HUES48 (cell line): ENCODE results near the gene NLRP5.
"Not testable (repeated sequence)": the region's sequence is repeated elsewhere in the genome, so short reads cannot be mapped to it uniquely, and the experiment has no call there.

Experiments used
- H3K27ac ChIP-seq: one replicate; pipeline ENCODE4 v1.7.0; 2013; ENCODE audit warnings: low read depth, low read length, inconsistent platforms
- H3K27me3 ChIP-seq: 2 replicates; pipeline ENCODE4 v1.6.1; 2013; ENCODE audit warnings: mild to moderate bottlenecking, low read length; ENCODE audit not compliant: control insufficient read depth, insufficient read depth
- H3K36me3 ChIP-seq: 2 replicates; pipeline ENCODE4 v1.6.1; 2013; ENCODE audit warnings: low read length; ENCODE audit not compliant: control insufficient read depth, insufficient read depth
- H3K4me1 ChIP-seq: 2 replicates; pipeline ENCODE4 v1.6.1; 2013; ENCODE audit warnings: mild to moderate bottlenecking, low read length; ENCODE audit not compliant: control insufficient read depth, insufficient read depth
- H3K4me3 ChIP-seq: 2 replicates; pipeline ENCODE4 v1.5.1; 2013; ENCODE audit warnings: mild to moderate bottlenecking, low read depth, low read length
- H3K9ac ChIP-seq: 2 replicates; pipeline ENCODE4 v1.6.1; 2013; ENCODE audit warnings: mild to moderate bottlenecking, low read depth, low read length, moderate library complexity
- H3K9me3 ChIP-seq: 2 replicates; pipeline ENCODE4 v1.6.1; 2013; ENCODE audit warnings: low read length; ENCODE audit not compliant: control insufficient read depth, insufficient read depth

Gene NLRP5

GRCh38 chr19:56098731-56099568 lies 112.4 kb downstream of the NLRP5 start:
- H3K27me3 ChIP-seq, result no peaks in the 10 kb centered on the region
- no peak overlapping the region for H3K4me3 ChIP-seq
- H3K4me1 ChIP-seq, result no peaks in the 10 kb centered on the region
- H3K9me3 ChIP-seq, result no peaks in the 10 kb centered on the region
- no peak overlapping the region for H3K27ac ChIP-seq
- peaks cover 61% of the 10 kb centered on the region for H3K36me3 ChIP-seq
- H3K9ac ChIP-seq, result no peak overlapping the region

- Histone ChIP-seq H3K4me1 (no peaks in the 10 kb centered on the region), H3K27me3 (no peaks in the 10 kb centered on the region), H3K9me3 (no peaks in the 10 kb centered on the region), H3K27ac (no peak overlapping the region), H3K36me3 (peaks cover 60% of the 10 kb centered on the region), H3K9ac (no peak overlapping the region), H3K4me3 (no peak overlapping the region)
These were observed 113.3 kb downstream of the NLRP5 start for GRCh38 chr19:56099638-56100539.

GRCh38 chr19:56101095-56101494 lies 114.5 kb downstream of the NLRP5 start:
- Histone ChIP-seq H3K4me1 (peaks cover 6% of the 10 kb centered on the region), H3K27me3 (no peaks in the 10 kb centered on the region), H3K9ac (no peak overlapping the region), H3K9me3 (no peaks in the 10 kb centered on the region), H3K36me3 (peaks cover 49% of the 10 kb centered on the region), H3K27ac (no peak overlapping the region), H3K4me3 (no peak overlapping the region)

GRCh38 chr19:56101746-56102535 lies 115.4 kb downstream of the NLRP5 start:
- Histone ChIP-seq H3K27me3 (no peaks in the 10 kb centered on the region), H3K4me3 (no peak overlapping the region), H3K9me3 (no peaks in the 10 kb centered on the region), H3K27ac (no peak overlapping the region), H3K36me3 (peaks cover 49% of the 10 kb centered on the region), H3K4me1 (peaks cover 13% of the 10 kb centered on the region), H3K9ac (no peak overlapping the region)

GRCh38 chr19:56103027-56103614 lies 116.5 kb downstream of the NLRP5 start:
- Histone ChIP-seq H3K9me3 (no peaks in the 10 kb centered on the region), H3K36me3 (peaks cover 42% of the 10 kb centered on the region), H3K9ac (no peak overlapping the region), H3K27me3 (no peaks in the 10 kb centered on the region), H3K27ac (no peak overlapping the region), H3K4me3 (no peak overlapping the region), H3K4me1 (peaks cover 13% of the 10 kb centered on the region)

- Histone ChIP-seq H3K27ac (no peak overlapping the region), H3K36me3 (peaks cover 32% of the 10 kb centered on the region), H3K4me3 (no peak overlapping the region), H3K4me1 (peaks cover 25% of the 10 kb centered on the region), H3K27me3 (no peaks in the 10 kb centered on the region), H3K9ac (no peak overlapping the region), H3K9me3 (no peaks in the 10 kb centered on the region)
These were observed 117.8 kb downstream of the NLRP5 start for GRCh38 chr19:56104423-56104822.

- Histone ChIP-seq H3K9ac (no peak overlapping the region), H3K27ac (peak overlapping the region; percentile 67), H3K4me1 (peaks cover 26% of the 10 kb centered on the region), H3K27me3 (no peaks in the 10 kb centered on the region), H3K4me3 (no peak overlapping the region), H3K36me3 (peaks cover 27% of the 10 kb centered on the region), H3K9me3 (no peaks in the 10 kb centered on the region)
These were observed 118.6 kb downstream of the NLRP5 start for GRCh38 chr19:56105090-56105701.

- not testable (repeated sequence) for H3K4me3 ChIP-seq, H3K9ac ChIP-seq, H3K27me3 ChIP-seq, H3K9me3 ChIP-seq
- Histone ChIP-seq H3K36me3 (peaks cover 20% of the 10 kb centered on the region), H3K4me1 (peaks cover 32% of the 10 kb centered on the region), H3K27ac (peak overlapping the region; percentile 67)
These were observed 119.3 kb downstream of the NLRP5 start for GRCh38 chr19:56105831-56106396.

GRCh38 chr19:56106397-56106849 lies 119.8 kb downstream of the NLRP5 start:
- no peak overlapping the region for H3K9ac ChIP-seq
- no peak overlapping the region for H3K4me3 ChIP-seq
- H3K36me3 ChIP-seq, result peaks cover 15% of the 10 kb centered on the region
- peaks cover 36% of the 10 kb centered on the region for H3K4me1 ChIP-seq
- no peaks in the 10 kb centered on the region for H3K27me3 ChIP-seq
- no peak overlapping the region for H3K27ac ChIP-seq
- H3K9me3 ChIP-seq, result no peaks in the 10 kb centered on the region

GRCh38 chr19:56106993-56107392 lies 120.4 kb downstream of the NLRP5 start:
- Histone ChIP-seq H3K9me3 (no peaks in the 10 kb centered on the region), H3K9ac (no peak overlapping the region), H3K36me3 (peaks cover 9% of the 10 kb centered on the region), H3K4me1 (peaks cover 41% of the 10 kb centered on the region), H3K4me3 (no peak overlapping the region), H3K27me3 (no peaks in the 10 kb centered on the region), H3K27ac (no peak overlapping the region)
